ENCODE measurements around the gene ARRB2.
"Not testable (repeated sequence)": the region's sequence is repeated elsewhere in the genome, so short reads cannot be mapped to it uniquely, and the experiment has no call there.

The ARRB2 gene

DNA sequence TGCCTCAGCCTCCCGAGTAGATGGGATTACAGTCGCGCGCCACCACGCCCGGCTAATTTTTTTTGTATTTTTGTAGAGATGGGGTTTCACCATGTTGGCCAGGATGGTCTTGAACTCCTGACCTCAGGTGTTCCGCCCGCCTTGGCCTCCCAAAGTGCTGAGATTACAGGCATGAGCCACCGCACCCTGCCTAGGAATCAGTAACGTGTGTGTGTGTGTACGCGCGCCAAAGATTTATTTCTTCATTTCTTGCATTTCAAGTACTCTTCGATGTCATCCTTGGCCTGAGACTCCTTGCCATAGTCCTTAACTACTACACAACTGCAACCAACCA, 5.9 kb upstream of the ARRB2 start:
- not testable (repeated sequence) for DNase-seq

DNA sequence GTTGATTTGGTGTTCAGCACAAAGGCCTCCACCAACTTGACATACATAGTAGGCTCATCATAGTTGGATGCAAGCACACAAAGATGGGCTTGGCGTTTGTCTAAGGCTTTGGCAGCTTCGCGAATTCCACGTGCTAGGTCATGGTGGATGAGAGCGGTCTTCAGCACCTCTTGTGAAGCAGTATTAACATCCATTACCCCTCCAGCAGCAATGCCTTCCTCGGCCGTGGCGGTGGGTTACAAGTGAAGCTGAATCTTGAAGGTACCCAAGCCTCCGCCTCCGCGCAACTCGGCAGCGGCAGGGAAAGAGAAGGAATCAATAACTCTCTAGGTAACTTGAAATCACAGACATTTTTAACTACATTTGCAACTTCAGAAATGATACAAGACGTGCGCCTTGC, 5.4 kb upstream of the ARRB2 start:
- no peak for DNase-seq

DNA sequence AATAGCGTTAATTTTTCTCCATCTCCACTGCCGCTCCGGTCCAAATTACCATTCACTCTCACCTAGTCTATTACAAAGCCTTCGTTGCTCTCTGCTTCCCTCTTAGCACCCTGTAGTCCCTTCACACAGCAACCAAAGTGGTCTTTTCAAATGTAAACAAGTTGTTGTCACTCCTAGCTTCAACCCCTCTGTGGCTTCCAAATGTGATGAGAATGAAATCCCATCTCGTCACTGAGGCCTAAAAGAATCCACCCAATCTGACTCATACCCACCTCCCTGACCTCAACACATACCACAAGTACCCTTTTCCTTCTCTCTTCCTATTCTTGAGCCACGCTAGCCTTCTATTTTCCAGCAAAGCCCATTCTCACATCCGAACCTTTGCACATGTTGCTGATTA, 4.3 kb upstream of the ARRB2 start:
- no peak for DNase-seq

DNA sequence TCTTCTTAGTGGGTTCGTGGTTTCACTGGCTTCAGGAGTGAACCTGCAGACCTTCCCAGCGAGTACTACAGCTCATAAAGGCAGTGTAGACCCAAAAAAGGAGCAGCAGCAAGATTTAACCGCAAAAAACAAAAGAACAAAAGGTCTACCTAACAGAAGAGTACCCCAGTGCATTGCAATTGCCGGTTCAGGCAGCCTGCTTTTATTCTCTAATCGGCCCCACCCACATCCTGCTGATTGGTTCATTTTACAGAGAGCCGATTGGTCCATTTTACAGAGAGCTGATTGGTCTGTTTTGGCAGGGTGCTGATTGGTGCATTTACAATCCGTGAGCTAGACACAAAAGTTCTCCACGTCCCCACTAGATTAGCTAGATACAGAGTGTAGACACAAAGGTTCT, 2.0 kb upstream of the ARRB2 start:
- DNase-seq = no peak

DNA sequence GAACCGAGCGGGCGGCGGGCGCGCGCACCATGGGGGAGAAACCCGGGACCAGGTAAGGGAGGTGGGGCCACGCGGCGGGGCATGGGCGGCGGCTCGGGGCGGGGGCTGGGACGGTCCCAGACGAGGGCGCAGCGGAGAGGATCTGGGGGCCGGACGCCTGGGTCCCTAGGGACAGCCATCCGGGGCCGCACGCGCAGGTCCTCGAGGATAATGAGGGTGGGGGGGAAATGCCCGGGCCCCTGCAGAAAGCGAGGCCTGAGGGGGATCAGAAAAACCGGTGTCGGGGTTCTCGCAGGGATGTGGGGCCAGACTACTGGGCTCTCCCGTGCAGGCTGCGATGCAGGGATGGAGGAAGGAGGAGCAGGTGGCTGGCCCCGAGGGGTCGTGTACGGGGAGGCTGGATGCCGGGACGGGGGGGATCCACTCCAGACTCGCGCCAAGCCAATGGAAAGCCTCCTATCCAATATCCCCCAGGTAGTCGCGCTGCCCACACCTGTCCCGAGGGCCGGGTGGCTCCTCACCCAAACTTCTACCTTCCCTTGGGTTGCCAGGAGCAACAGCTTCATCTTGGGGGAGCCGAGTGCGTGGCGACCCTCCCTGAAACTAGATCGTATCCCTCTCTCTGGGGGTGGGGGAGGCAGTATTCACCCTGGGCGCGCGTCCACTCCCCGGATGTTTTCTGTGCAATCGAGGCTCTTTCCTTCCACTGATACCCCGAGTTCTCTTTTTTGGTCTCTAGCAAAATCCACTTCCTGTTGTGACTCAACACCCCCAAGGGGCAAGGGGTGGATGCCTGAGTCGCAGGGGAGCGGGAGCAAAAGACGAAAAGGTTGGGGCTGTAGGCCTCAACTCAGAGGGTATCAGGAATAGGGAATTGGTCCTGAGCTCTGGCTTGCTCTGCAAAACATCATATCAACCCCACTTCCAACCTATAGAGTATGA, 532 bp downstream of the ARRB2 start:
- DNase-seq = no peak

DNA sequence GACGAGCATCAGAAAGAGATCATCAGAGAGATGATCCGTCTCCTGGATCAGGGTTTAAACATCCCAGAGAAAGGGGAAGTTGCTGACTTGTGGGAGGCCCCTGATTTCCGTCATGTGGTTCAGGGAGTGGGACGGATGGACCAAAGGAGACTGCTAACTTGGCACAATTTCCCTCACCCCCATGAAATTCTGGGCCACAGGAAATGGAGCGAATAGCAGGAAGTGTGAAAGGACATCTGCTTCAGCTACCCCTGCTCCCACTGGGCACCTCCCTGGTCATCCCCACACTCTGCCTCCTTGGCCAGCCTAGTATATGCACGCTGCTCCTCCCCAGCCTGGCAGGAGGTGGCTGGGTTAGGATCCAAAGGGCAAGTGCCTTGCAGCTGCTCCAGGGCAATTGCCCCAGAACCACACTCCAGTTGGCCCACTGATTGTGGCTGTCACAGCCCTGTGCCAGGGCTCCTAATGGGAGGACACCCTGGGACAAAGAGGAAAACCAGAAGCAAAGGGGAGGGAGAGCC, 1.3 kb downstream of the ARRB2 start:
- no peak for DNase-seq

DNA sequence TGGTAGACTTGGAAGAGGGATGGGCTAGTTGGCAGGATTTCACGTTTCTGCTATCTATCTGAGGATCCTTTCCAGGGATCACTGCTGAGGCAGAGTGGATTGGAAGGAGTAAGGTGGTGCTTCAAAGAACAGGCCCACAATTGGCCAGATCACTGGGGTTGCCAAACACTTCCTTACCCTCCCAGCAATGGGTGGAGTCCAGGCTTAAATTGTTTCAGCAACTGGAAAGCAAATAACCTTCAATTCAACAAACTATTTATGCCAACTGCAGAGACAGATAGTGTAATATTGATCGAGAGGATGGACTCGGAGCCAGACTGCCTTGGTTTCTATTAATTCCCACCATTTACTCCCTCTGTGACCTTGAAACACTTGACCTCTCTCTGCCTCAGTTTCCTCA, 2.1 kb downstream of the ARRB2 start:
- no peak for DNase-seq

DNA sequence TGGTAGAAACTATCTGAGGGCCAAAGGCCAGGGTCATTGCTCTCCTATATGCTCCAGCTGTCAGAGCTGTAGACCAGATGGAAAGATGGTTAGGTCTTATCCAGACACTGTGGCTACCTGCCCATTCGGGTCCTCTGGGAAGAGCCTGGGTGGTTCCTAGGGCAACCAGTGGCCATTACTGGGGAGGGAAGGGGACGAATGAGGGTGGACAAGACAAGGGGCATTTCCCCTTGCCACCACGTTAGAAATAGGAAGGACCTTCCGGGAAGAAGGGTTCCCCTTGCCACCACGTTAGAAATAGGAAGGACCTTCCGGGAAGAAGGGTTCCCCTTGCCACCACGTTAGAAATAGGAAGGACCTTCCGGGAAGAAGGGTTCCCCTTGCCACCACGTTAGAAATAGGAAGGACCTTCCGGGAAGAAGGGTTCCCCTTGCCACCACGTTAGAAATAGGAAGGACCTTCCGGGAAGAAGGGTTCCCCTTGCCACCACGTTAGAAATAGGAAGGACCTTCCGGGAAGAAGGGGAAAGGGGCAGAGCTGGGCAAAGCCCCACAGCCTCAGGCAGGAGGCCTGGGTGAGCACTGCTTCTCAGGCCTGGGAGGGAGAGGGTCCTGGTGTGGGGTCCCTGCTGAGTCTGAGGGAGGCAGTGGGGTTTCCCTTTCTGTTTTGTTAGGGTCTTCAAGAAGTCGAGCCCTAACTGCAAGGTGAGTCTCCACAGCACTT, 4.1 kb downstream of the ARRB2 start:
- DNase-seq = not testable (repeated sequence)

DNA sequence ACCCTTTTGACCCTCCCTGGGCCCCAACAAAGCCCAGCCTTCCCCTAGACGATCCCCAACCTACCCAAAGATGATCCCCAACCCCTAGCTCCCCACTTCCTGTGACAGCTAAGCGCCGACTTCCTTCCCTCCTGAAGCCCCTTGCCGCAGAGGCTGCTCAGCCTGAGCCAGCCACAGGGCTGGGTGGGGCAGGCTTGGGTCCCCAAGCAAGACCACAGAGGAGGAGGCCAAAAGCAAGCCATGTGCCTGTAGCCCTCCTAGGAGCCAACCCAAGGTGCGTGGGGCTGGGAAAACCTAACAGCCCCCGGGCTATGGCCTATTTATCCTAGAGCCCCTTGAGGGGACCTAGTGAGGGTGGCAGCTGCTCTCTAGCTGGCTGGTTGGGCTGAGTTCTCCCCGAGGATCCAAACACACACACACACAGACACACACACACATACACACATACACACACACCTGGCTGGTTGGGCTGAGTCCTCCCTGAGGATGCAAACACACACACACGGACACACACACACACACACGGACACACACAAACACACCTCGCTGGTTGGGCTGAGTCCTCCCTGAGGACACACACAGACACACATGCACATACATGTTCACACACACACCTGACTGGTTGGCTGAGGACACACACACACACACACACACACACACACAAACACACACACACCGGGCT, 4.8 kb downstream of the ARRB2 start:
- no peak for DNase-seq

DNA sequence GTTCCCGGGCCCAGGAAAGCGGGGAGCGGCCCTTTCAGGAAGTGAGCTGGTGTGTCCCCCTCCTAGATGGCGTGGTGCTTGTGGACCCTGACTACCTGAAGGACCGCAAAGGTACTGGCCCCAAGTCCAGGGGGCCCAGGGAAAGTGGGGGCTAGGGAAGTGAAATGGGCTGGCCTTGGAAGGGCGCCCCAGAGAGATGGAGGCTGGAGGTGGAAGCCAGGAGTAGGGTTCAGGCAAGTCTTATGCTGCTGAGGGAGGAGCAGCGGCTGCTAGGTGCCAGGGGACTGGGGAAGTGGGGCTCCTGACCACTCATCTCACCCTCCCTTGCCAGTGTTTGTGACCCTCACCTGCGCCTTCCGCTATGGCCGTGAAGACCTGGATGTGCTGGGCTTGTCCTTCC, 5.6 kb downstream of the ARRB2 start:
- no peak for DNase-seq

DNA sequence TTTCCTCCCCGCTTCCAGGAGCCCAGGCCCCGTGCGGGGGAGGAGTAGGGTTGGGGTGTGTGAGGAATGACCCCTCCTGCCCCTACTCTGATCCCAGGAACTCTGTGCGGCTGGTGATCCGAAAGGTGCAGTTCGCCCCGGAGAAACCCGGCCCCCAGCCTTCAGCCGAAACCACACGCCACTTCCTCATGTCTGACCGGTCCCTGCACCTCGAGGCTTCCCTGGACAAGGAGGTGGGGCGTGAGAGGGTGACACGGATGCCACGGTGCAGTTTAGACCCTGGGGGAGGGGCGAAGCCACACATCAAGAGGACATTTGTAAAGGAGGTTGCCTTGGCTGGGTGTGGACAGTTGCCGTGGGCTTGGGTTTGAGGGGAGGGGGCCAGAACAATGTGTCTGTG, 7.4 kb downstream of the ARRB2 start:
- DNase-seq = no peak

DNA sequence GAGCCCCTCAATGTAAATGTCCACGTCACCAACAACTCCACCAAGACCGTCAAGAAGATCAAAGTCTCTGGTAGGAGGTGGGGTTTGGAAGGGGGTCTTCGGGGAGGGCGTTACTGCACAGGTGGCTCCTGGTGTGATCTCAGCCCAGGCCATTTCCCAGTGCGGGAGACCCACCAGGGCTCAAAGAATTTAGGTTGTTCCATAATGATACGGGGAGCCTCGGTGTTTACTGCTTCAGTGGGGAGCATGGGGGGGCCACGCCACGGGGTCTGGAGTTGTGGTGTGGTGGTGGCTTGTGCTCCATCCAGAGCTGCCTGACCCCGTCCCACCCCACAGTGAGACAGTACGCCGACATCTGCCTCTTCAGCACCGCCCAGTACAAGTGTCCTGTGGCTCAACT, 7.8 kb downstream of the ARRB2 start:
- no peak for DNase-seq

DNA sequence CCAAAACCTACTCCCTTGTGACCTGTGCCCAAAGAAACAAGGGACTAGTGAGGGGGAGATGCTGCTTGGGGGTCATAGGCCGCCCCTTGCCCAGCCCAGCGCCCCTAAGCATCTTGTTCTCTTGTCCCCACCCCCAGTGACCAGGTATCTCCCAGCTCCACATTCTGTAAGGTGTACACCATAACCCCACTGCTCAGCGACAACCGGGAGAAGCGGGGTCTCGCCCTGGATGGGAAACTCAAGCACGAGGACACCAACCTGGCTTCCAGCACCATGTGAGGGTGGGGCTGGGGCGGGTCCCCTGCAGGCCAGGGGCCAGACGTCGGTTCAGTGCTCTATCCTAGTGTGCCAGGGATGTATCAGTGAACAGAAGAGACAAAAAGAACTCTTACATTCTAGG, 8.7 kb downstream of the ARRB2 start:
- DNase-seq = no peak

DNA sequence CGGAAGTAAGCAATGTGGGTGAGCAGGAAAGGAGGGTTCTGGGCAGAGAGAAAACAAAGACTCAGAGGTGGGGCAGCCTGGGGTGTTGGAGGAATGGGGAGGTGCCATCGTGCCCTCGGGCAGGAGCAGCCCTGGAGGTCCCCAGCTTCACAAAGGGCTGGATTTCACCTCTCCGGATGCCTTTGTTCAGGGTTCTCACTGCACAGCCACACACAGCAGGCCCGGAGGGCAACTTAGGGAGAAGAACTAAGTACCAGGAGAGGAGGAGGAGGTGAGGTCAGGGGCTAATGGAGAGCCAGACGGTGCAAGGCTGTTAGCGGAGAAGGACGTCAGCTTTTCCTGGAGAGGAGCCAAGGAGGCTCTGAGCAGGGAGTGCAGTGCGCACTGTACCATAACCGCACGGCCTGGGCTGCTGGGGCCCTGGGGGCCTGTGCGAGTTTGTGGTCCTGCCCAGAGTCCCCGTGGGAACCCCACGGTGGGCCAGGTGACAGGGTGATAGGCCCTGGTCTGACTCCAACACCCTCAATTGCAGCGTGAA, 9.3 kb downstream of the ARRB2 start:
- DNase-seq = no peak

DNA sequence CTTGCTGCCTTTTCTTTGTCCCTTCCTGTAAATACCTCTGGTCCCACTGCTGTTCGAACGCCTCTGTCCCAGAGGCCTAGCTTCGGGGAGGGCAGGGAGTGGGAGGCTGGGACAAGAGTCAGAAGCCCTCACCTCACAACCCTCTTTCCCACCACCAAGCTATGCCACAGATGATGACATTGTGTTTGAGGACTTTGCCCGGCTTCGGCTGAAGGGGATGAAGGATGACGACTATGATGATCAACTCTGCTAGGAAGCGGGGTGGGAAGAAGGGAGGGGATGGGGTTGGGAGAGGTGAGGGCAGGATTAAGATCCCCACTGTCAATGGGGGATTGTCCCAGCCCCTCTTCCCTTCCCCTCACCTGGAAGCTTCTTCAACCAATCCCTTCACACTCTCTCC, 10.4 kb downstream of the ARRB2 start:
- no peak for DNase-seq

DNA sequence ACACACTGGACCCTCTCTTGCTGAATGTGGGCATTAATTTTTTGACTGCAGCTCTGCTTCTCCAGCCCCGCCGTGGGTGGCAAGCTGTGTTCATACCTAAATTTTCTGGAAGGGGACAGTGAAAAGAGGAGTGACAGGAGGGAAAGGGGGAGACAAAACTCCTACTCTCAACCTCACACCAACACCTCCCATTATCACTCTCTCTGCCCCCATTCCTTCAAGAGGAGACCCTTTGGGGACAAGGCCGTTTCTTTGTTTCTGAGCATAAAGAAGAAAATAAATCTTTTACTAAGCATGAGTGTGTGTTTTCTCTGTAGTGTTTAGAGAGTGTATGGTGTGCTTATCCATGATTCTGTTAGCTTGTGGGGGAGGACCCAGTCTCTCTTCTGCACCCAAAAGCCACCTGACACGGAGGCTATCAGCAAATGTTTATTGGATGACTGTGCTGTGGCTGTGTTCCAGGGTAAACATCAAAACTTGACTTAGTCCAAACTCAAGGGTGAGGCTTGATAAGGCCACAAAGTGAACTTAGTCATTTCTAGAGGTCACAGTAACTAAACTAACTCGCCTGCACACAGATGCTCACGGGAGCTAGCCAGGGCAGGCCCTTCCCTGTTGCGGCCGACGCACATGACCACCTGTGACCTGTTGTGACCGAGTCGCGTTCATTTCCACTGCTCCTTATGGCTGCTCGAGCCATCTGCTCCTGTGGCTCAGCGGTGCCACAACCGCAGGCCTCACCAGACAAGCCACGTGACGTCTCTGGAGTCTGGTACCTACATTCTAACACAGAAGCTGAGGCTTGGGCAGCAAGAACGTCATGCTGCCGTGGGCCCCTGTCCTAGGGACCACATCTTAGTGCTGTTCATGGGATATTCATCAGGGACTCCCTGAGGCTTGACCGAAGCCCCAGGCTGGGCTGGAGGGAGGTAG, 11.0 kb downstream of the ARRB2 start:
- no peak for DNase-seq

DNA sequence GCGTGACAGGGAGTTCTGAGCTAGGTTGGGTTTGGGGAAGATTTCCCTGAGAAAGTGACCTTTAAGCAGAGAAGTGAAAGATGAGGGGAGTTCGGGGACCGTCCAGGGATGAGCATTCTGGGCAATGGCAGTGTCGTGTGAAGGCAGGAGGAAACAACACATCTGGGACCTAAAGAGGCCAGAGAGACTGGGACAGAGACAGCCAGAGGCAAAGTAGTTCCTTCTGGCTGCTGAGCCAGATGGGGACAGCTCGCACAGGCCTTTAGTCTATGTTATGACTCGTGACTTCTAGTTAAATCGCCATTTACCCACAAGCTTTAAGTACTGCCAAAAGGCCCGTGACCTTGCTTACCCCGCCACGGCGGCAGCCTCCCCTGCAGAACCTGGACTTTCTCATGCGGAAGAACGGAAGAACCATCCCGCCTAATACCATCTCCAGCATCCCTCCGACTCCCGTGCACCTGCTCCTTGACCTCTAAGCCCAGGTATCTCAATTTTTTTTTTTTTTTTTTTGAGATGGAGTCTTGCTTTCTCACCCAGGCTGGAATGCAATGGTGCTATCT, 12.3 kb downstream of the ARRB2 start:
- no peak for DNase-seq

DNA sequence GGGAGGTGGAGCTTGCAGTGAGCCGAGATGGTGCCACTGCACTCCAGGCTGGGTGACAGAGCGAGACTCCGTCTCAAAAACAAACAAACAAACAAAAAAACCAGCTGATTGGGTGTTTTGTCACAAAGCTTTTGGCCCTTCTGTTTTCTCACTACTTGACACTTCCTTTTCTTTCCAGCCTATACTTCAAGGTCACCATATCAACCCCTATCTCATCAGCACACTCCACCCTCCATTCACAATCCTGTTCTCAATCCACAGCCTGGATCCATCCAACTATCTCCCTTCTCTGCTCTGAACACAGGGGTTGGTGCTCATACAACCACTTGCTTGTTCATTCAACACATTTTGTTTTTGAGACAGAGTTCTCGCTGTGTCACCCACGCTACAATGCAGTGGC, 14.2 kb downstream of the ARRB2 start:
- DNase-seq = no peak

DNA sequence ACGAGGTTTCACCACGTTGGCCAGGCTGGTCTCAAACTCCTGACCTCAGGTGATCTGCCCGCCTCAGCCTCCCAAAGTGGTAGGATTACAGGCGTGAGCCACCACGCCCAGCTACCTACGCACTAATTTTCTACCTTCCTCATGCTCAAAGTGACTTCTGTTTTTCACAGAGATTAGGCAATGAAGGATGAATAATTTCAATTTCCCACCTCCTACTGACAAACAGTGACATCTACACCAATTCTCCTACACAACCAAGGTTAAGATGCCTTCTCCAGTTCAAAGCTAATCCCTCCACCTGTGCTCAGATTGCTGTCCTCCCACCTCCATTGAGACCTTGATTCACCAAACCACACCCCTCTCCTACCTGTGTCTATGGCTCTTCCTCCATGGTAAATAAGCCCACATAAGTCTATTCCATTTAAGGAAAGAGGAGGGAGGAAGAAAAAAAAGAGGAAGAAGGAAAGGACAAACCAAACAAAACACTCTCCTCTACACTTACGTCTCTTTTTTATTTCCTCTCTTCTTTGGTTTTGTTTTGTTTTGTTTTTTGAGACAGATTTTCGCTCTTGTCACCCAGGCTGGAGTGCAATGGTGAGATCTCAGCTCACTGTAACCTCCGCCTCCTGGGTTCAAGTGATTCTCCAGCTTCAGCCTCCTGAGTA, 15.3 kb downstream of the ARRB2 start:
- DNase-seq = no peak

DNA sequence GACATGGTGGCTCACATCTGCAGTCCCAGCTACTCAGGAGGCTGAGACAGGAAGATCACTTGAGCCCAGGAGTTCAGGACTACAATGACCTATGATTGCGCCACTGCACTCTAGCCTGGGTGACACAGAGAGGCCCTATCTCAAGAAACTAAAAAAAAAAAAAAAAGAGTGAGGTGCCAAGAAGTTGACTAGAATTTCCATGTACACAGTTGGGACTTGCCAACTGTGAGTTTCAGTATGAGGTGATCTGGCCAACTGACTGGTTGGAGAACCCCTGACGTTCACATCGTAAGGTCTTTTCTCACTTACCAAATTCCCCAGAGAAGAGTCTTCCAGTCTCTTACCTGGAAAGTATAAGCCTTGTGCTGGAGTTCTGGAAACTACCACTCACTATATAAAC, 17.7 kb downstream of the ARRB2 start:
- DNase-seq = no peak

DNA sequence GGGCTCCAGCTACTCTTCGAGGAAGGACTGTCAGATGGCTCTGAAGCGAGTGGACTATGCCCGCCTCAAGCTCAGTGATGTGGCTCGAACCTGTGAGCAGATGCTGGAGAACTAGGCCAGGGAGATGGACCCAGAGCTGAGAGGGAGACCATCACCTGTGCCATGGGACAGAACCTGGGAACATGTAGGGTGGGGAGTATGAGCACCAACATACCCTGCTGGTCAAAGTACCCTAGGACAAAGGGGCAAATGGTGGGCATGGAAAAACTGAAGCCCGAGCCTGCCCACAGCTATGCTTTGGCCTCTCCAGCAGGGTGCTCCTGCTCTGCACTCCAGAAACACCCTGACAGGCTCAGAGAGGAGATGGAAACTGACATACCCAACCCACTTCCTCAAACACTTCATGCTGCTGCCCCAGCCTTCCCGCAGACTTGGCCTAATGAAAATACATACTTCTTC, 22.7 kb downstream of the ARRB2 start:
- no peak for DNase-seq
